Hepatocyte (in vitro differentiated cells): Measurements from ENCODE around the gene C12orf75. TPM values are rescaled to one million over a fixed set of nuclear protein-coding genes. Genes with fewer than 3 reads are reported as not detected.

ENCODE experiments used
- DNase-seq: peaks from one replicate; pipeline ENCODE4 v3.0.0-alpha.2; 2016; ENCODE audit warnings: low spot score
- H2AFZ ChIP-seq: fragments of 200-600 bp; sonication (generic); 2 replicates; pipeline ENCODE4 v1.6.0; 2016; ENCODE audit warnings: antibody characterized with exemption, mild to moderate bottlenecking
- H3K27ac ChIP-seq: fragments of 200-600 bp; sonication (generic); 2 replicates; pipeline ENCODE4 v1.5.1; 2016; ENCODE audit warnings: mild to moderate bottlenecking
- H3K27me3 ChIP-seq: fragments of 200-600 bp; sonication (generic); 2 replicates; pipeline ENCODE4 v1.6.1; 2016
- H3K36me3 ChIP-seq: fragments of 200-600 bp; sonication (generic); replicated peaks from 2 replicates; pipeline ENCODE4 v1.5.1; 2016; ENCODE audit warnings: low read depth; ENCODE audit not compliant: insufficient read depth
- H3K4me1 ChIP-seq: fragments of 200-600 bp; sonication (generic); 2 replicates; pipeline ENCODE4 v1.5.1; 2016; ENCODE audit warnings: mild to moderate bottlenecking, moderate library complexity; ENCODE audit not compliant: insufficient read depth
- H3K4me2 ChIP-seq: fragments of 200-600 bp; sonication (generic); 2 replicates; pipeline ENCODE4 v1.6.0; 2016
- H3K4me3 ChIP-seq: fragments of 200-600 bp; sonication (generic); 2 replicates; pipeline ENCODE4 v1.5.1; 2016; ENCODE audit warnings: mild to moderate bottlenecking
- H3K79me2 ChIP-seq: fragments of 200-600 bp; sonication (generic); 2 replicates; pipeline ENCODE4 v1.6.0; 2017; ENCODE audit warnings: mild to moderate bottlenecking
- H3K9me2 ChIP-seq: fragments of 200-600 bp; sonication (generic); replicated peaks from 2 replicates; pipeline ENCODE4 v1.6.0; 2017; ENCODE audit warnings: mild to moderate bottlenecking; ENCODE audit not compliant: insufficient read depth
- H3K9me3 ChIP-seq: fragments of 200-600 bp; sonication (generic); 2 replicates; pipeline ENCODE4 v1.5.1; 2016; ENCODE audit warnings: low read depth, mild to moderate bottlenecking
- H4K20me1 ChIP-seq: fragments of 200-600 bp; sonication (generic); 2 replicates; pipeline ENCODE4 v1.6.0; 2016; ENCODE audit warnings: mild to moderate bottlenecking; ENCODE audit not compliant: insufficient read depth, poor library complexity, severe bottlenecking
- EZH2 ChIP-seq: fragments of 200-600 bp; sonication (generic); IDR thresholded peaks from 2 replicates; pipeline ENCODE4 v1.6.1; 2016; ENCODE audit warnings: antibody characterized with exemption, mild to moderate bottlenecking, borderline replicate concordance
- EZH2phosphoT487 ChIP-seq: fragments of 200-600 bp; sonication (generic); IDR thresholded peaks from one replicate; pipeline ENCODE4 v1.6.1; 2018; ENCODE audit warnings: antibody characterized with exemption, mild to moderate bottlenecking, low read depth, moderate library complexity; ENCODE audit not compliant: unreplicated experiment, severe bottlenecking
- WGBS: methylation state at CpG from one replicate; pipeline ENCODE4 v1.1.6; 2016; ENCODE audit warnings: low lambda C conversion rate; ENCODE audit errors: missing lambda C conversion rate; 5-methylcytosine and 5-hydroxymethylcytosine counted together
- polyA plus RNA-seq: library from polyadenylated mRNA; unstranded; fragments of >200 nt; fragmentation: Nextera tagmentation; extraction: Ambion mirVana; gene quantifications from 2 replicates; pipeline ENCODE4 v1.2.1, GENCODE V29; 2016
- total RNA-seq: library from RNA; depleted of rRNA; stranded (reverse); fragments of >200 nt; gene quantifications from 2 replicates; pipeline ENCODE4 v1.2.3, GENCODE V29; 2014
- TF ChIP-seq, protein P1 (sequence below): fragments of 200-600 bp; sonication (generic); IDR thresholded peaks from 2 replicates; pipeline ENCODE4 v1.5.1; 2016; ENCODE audit warnings: antibody characterized with exemption, mild to moderate bottlenecking; ENCODE audit not compliant: poor library complexity

C12orf75 gene
- total and polyA plus RNA-seq, 2 experiments from 2014 or later, result 80.9 to 103 TPM

DNA sequence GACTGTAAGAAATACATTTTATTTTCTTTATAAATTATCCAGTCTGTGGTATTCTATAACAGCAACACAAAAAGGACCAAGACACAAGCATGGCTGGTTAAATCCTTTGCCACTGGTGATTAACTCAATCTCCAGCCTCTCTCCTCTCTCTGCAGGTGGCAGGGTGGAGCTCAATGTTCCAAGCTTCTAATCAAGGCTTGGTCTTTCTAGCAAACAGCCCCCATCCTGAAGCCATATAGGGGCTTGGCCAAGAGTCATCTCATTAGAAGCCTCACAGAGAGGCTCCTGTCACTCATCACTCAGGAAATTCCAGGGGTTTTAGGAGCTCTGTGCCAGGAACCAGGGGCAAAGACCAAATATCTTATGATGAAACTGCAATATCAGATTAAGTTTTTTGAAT, 12.0 kb downstream of the C12orf75 start:
- Histone ChIP-seq H3K27me3 (no peaks in the 10 kb centered on the region), H3K9me3 (no peaks in the 10 kb centered on the region), H3K36me3 (no peaks in the 10 kb centered on the region), H2AFZ (no peak overlapping the region), H3K79me2 (peaks cover 87% of the 10 kb centered on the region), H3K9me2 (no peaks in the 10 kb centered on the region), H4K20me1 (no peaks in the 10 kb centered on the region), H3K4me1 (no peaks in the 10 kb centered on the region), H3K4me2 (no peak overlapping the region), H3K27ac (no peak overlapping the region), H3K4me3 (no peak overlapping the region)
- DNase-seq, result no peak
- TF ChIP-seq EZH2 (no peak), EZH2phosphoT487 (no peak)
- TF ChIP-seq, protein P1, sequence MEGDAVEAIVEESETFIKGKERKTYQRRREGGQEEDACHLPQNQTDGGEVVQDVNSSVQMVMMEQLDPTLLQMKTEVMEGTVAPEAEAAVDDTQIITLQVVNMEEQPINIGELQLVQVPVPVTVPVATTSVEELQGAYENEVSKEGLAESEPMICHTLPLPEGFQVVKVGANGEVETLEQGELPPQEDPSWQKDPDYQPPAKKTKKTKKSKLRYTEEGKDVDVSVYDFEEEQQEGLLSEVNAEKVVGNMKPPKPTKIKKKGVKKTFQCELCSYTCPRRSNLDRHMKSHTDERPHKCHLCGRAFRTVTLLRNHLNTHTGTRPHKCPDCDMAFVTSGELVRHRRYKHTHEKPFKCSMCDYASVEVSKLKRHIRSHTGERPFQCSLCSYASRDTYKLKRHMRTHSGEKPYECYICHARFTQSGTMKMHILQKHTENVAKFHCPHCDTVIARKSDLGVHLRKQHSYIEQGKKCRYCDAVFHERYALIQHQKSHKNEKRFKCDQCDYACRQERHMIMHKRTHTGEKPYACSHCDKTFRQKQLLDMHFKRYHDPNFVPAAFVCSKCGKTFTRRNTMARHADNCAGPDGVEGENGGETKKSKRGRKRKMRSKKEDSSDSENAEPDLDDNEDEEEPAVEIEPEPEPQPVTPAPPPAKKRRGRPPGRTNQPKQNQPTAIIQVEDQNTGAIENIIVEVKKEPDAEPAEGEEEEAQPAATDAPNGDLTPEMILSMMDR, result no peak

DNA sequence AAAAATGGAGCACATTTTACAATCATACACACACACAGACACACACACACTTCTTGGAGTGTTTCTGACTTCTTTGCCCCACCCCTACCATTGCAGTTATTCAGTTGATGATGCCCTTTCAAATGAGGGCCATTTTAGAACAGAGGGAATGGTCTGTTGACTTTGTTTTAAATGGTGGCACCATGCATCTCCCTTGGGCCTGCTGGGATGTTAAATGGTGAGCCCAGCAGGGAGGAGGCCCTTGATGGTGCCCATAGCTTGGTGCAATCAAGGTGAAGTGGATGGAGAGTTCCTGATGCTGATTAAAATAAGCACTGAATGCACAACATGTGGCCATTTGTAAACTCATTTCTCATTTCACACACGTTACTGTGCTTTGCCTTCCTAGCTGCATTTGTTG, 13.3 kb downstream of the C12orf75 start:
- Histone ChIP-seq H3K9me3 (no peaks in the 10 kb centered on the region), H3K36me3 (no peaks in the 10 kb centered on the region), H3K27me3 (no peaks in the 10 kb centered on the region), H3K27ac (no peak overlapping the region), H3K4me1 (no peaks in the 10 kb centered on the region), H3K9me2 (no peaks in the 10 kb centered on the region), H2AFZ (no peak overlapping the region), H3K4me3 (no peak overlapping the region), H4K20me1 (no peaks in the 10 kb centered on the region), H3K79me2 (peaks cover 79% of the 10 kb centered on the region), H3K4me2 (no peak overlapping the region)
- 100% methylated on average over 1 of the region's 1 CpG for WGBS
- DNase-seq, result no peak
- TF ChIP-seq, protein P1, result no peak
- TF ChIP-seq EZH2 (no peak), EZH2phosphoT487 (no peak)

DNA sequence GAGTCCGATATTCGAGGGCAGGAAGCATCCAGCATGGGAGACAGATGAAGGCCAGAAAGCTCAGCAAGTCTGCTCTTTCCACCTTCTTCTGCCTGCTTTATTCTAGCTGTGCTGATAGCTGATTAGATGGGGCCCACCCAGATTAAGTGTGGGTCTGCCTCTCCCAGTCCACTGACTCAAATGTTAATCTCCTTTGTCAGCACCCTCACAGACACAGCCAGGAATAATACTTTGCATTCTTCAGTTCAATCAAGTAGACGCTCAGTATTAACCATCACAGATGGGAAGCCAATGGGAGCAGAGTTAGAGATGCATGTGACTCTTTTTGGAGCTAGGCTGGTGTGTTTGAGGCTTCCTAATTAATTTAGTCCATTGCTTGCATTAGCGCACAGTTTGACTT, 17.0 kb downstream of the C12orf75 start:
- Histone ChIP-seq H3K4me1 (peaks cover under 1% of the 10 kb centered on the region), H3K27ac (no peak overlapping the region), H2AFZ (no peak overlapping the region), H3K4me2 (no peak overlapping the region), H3K79me2 (peaks cover 72% of the 10 kb centered on the region), H4K20me1 (no peaks in the 10 kb centered on the region), H3K36me3 (no peaks in the 10 kb centered on the region), H3K9me2 (no peaks in the 10 kb centered on the region), H3K27me3 (no peaks in the 10 kb centered on the region), H3K9me3 (no peaks in the 10 kb centered on the region), H3K4me3 (no peak overlapping the region)
- 74% methylated on average over 4 of the region's 4 CpGs for WGBS
- no peak for DNase-seq
- TF ChIP-seq EZH2phosphoT487 (no peak), EZH2 (no peak)
- TF ChIP-seq, protein P1, result no peak

DNA sequence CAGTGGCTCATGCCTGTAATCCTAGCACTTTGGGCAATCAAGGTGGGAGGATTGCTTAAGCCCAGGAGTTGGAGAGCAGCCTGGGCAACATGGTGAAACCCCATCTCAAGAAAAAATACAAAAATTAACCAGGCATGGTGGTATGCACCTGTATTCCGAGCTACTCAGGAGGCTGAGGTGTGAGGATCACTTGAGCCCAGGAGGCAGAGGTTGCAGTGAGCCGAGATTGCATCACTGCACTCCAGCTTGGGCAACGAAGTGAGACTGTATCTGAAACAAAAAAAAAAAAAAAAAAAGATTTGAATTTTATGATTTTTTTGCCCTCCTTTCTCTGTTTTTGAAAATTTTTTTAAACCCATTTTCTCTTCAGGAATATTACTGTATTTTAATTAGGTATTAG, 17.7 kb downstream of the C12orf75 start:
- DNase-seq, result no peak
- Histone ChIP-seq H3K9me3 (no peaks in the 10 kb centered on the region), H3K79me2 (peaks cover 70% of the 10 kb centered on the region), H3K27me3 (no peaks in the 10 kb centered on the region), H3K9me2 (no peaks in the 10 kb centered on the region), H3K36me3 (no peaks in the 10 kb centered on the region), H2AFZ (no peak overlapping the region), H3K4me3 (no peak overlapping the region), H4K20me1 (no peaks in the 10 kb centered on the region), H3K4me1 (peaks cover 7% of the 10 kb centered on the region), H3K27ac (no peak overlapping the region), H3K4me2 (no peak overlapping the region)
- WGBS, result 93% methylated on average over 3 of the region's 3 CpGs
- TF ChIP-seq EZH2phosphoT487 (no peak), EZH2 (no peak)
- TF ChIP-seq, protein P1, result no peak
